Measurements from ENCODE around the gene DLL3. TPM values are rescaled to one million over a fixed set of nuclear protein-coding genes. Genes with fewer than 3 reads are reported as not detected.

DLL3 gene
- polyA plus RNA-seq, 2 donors, result 0.04 TPM; not detected in 1

DNA sequence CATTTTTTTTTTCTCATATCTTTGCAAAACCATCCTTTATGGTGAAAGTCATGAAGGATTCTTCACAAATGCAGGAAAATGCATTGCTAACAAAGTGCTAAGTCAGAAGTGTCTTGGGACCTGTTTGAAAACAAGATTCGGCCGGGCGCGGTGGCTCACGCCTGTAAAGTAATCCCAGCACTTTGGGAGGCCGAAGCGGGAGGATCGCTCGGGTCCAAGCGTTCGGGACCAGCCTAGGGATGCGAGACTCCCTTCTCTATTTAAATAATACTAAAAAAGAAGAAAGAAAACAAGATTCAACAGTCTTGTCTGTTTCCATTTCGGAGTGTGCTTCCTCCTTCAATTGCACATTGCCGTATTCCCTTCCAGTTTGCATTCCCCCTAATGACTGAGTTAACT, 33.1 kb downstream of the DLL3 start:
- H3K27ac ChIP-seq (ENCODE audit: low read depth in 2 of 2, low read length in 1 of 2), result peak overlapping the region; percentile 48 to 60
- peaks cover 2 to 4% of the 10 kb centered on the region in 2 donors for H3K4me1 ChIP-seq (ENCODE audit: control insufficient read depth in 2 of 2, insufficient read depth in 2 of 2, low read length in 1 of 2)
- WGBS, 2 donors, result 27 to 33% methylated on average over 14 of the region's 14 CpGs
- H3K4me3 ChIP-seq (ENCODE audit: low read depth in 1 of 2, low read length in 2 of 2), result peak overlapping the region; percentile 57 to 80
- H3K36me3 ChIP-seq (ENCODE audit: control insufficient read depth in 2 of 2, insufficient read depth in 2 of 2, low read length in 1 of 2), result no peaks in the 10 kb centered on the region
- no peaks in the 10 kb centered on the region for H3K27me3 ChIP-seq (ENCODE audit: control insufficient read depth in 1 of 2, insufficient read depth in 2 of 2, low read length in 2 of 2)
- no peaks in the 10 kb centered on the region for H3K9me3 ChIP-seq (ENCODE audit: control insufficient read depth in 2 of 2, insufficient read depth in 1 of 2, low read depth in 1 of 2, low read length in 1 of 2)

DNA sequence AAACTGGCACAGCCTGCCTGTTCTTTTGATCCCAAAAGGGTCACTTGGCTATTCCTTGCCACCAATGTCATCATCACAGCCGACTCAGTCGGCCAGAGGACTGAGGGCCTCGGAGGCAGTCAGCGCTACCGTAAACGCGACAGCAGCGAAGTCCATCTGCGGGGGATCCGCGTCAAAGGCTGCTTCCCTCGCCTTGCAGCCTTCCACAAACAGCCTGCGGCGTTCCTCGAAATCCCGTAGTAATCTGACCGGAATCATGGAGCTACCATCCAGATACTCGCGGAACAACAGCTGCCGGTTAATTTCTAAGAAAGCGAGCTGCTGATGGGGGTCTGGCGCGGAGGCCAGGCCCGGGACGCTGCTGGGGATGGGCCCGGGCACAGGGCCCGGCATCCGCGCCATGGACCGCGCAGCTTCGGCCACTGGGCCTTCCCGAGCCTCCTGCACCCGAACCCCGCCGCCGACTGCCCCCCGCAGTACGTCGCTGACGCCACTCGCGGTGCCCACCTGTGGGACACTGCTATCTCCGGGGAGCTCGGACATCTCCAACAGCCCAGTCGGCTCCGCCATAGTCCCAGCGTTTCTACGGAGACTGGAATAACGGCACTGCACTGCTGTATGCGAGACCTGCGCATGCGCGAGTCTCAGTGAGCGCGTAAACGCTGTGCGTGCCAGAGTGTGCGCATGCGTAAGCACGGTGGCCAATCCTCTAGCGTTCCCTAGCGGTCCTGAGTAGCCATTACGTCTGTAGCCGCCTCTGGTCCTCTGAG, 33.7 kb downstream of the DLL3 start, which contains the start of gene EID2B:
Gene EID2B, minus strand, starts transcription at position 620 of the 770 bp plus-strand sequence. Its CDS starts 50 bp downstream, at position 570.
- Histone ChIP-seq H3K4me3 (ENCODE audit: low read depth in 1 of 2, low read length in 2 of 2) (peak within 1 kb of the TSS; percentile 57 to 80), H3K36me3 (ENCODE audit: control insufficient read depth in 2 of 2, insufficient read depth in 2 of 2, low read length in 1 of 2) (no peaks in the 10 kb centered on the region), H3K9me3 (ENCODE audit: control insufficient read depth in 2 of 2, insufficient read depth in 1 of 2, low read depth in 1 of 2, low read length in 1 of 2) (no peaks in the 10 kb centered on the region), H3K27me3 (ENCODE audit: control insufficient read depth in 1 of 2, insufficient read depth in 2 of 2, low read length in 2 of 2) (no peaks in the 10 kb centered on the region), H3K27ac (ENCODE audit: low read depth in 2 of 2, low read length in 1 of 2) (peak within 1 kb of the TSS; percentile 48 to 60), H3K4me1 (ENCODE audit: control insufficient read depth in 2 of 2, insufficient read depth in 2 of 2, low read length in 1 of 2) (peaks cover 2 to 4% of the 10 kb centered on the region in 2 donors)
- WGBS, 2 donors, result 0% methylated on average over 63 to 65 of the region's 65 CpGs

DNA sequence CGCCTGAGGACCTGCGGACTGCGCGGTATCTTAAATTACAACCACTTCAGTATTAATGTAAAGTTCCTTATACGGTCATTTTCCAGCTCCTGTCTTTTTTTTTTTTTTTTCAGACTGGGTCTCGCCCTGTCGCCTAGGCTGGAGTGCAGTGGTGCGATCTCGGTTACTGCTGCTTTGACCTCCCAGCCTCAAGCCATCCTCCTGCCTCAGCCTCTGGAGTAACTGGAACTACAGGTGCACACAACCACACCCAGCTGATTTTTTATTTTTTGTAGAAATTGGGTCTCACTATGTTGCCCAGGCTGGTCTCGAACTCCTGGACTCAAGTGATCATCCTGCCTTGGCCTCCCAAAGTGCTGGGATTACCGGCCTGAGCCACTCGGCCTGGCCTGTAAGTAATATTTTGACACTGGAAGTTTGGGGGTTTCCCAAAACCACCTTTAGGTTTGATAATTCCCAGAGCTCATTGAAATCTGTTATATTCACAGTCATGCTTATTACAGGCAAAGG, 34.3 kb downstream of the DLL3 start:
- H3K36me3 ChIP-seq (ENCODE audit: control insufficient read depth in 2 of 2, insufficient read depth in 2 of 2, low read length in 1 of 2), result no peaks in the 10 kb centered on the region
- H3K27ac ChIP-seq (ENCODE audit: low read depth in 2 of 2, low read length in 1 of 2), result no peak overlapping the region
- H3K4me1 ChIP-seq (ENCODE audit: control insufficient read depth in 2 of 2, insufficient read depth in 2 of 2, low read length in 1 of 2), result peaks cover 2 to 4% of the 10 kb centered on the region in 2 donors
- H3K9me3 ChIP-seq (ENCODE audit: control insufficient read depth in 2 of 2, insufficient read depth in 1 of 2, low read depth in 1 of 2, low read length in 1 of 2), result no peaks in the 10 kb centered on the region
- H3K4me3 ChIP-seq (ENCODE audit: low read depth in 1 of 2, low read length in 2 of 2), result no peak overlapping the region
- 17 to 21% methylated on average over 12 of the region's 12 CpGs for WGBS, 2 donors
- no peaks in the 10 kb centered on the region for H3K27me3 ChIP-seq (ENCODE audit: control insufficient read depth in 1 of 2, insufficient read depth in 2 of 2, low read length in 2 of 2)

DNA sequence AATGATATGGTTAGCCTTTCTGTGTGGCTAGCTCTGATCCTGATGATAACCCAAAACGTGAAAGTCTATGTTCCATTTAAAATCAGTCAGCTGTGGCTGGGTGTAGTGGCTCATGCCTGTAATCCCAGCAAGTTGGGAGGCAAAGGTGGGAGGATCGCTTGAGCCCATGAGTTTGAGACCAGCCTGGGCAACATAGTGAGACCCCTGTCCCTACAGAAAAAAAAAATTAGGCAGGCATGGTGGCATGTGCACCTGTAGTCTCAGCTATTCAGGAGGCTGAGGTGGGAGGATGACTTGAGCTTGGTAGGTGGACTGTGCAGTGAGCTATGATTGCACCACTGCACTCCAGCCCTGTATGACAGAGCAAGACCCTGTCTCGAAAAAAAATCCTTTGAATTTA, 35.0 kb downstream of the DLL3 start:
- peaks cover 2 to 4% of the 10 kb centered on the region in 2 donors for H3K4me1 ChIP-seq (ENCODE audit: control insufficient read depth in 2 of 2, insufficient read depth in 2 of 2, low read length in 1 of 2)
- H3K36me3 ChIP-seq (ENCODE audit: control insufficient read depth in 2 of 2, insufficient read depth in 2 of 2, low read length in 1 of 2), result no peaks in the 10 kb centered on the region
- no peaks in the 10 kb centered on the region for H3K27me3 ChIP-seq (ENCODE audit: control insufficient read depth in 1 of 2, insufficient read depth in 2 of 2, low read length in 2 of 2)
- H3K9me3 ChIP-seq (ENCODE audit: control insufficient read depth in 2 of 2, insufficient read depth in 1 of 2, low read depth in 1 of 2, low read length in 1 of 2), result no peaks in the 10 kb centered on the region
- no peak overlapping the region for H3K27ac ChIP-seq (ENCODE audit: low read depth in 2 of 2, low read length in 1 of 2)
- 65 to 68% methylated on average over 3 of the region's 3 CpGs for WGBS, 2 donors
- no peak overlapping the region for H3K4me3 ChIP-seq (ENCODE audit: low read depth in 1 of 2, low read length in 2 of 2)

DNA sequence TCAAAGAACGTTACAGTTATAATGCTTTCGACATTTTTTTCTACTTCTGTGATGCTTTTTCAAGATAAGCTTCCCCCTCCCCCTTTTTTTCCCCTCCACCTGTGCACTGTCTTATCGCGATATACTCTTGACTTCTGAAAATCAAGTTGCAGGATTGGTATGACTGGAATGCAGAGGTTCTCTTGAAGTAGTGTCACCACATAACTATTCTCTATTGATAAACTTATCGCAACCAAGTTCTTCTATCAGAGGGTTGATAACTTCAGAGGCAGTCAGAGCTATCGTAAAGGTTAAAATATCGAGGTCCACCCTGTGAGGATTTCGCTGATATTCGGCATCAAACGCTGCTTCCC, 40.4 kb downstream of the DLL3 start:
- no peaks in the 10 kb centered on the region for H3K36me3 ChIP-seq (ENCODE audit: control insufficient read depth in 2 of 2, insufficient read depth in 2 of 2, low read length in 1 of 2)
- H3K4me1 ChIP-seq (ENCODE audit: control insufficient read depth in 2 of 2, insufficient read depth in 2 of 2, low read length in 1 of 2), result no peaks in the 10 kb centered on the region
- H3K27ac ChIP-seq (ENCODE audit: low read depth in 2 of 2, low read length in 1 of 2), result peak overlapping the region; percentile 94 to 98
- H3K9me3 ChIP-seq (ENCODE audit: control insufficient read depth in 2 of 2, insufficient read depth in 1 of 2, low read depth in 1 of 2, low read length in 1 of 2), result no peaks in the 10 kb centered on the region
- H3K27me3 ChIP-seq (ENCODE audit: control insufficient read depth in 1 of 2, insufficient read depth in 2 of 2, low read length in 2 of 2), result peaks cover 0 to under 1% of the 10 kb centered on the region in 2 donors
- H3K4me3 ChIP-seq (ENCODE audit: low read depth in 1 of 2, low read length in 2 of 2), result peak overlapping the region; percentile 84 to 94
- WGBS, 2 donors, result 1 to 4% methylated on average over 10 of the region's 10 CpGs

DNA sequence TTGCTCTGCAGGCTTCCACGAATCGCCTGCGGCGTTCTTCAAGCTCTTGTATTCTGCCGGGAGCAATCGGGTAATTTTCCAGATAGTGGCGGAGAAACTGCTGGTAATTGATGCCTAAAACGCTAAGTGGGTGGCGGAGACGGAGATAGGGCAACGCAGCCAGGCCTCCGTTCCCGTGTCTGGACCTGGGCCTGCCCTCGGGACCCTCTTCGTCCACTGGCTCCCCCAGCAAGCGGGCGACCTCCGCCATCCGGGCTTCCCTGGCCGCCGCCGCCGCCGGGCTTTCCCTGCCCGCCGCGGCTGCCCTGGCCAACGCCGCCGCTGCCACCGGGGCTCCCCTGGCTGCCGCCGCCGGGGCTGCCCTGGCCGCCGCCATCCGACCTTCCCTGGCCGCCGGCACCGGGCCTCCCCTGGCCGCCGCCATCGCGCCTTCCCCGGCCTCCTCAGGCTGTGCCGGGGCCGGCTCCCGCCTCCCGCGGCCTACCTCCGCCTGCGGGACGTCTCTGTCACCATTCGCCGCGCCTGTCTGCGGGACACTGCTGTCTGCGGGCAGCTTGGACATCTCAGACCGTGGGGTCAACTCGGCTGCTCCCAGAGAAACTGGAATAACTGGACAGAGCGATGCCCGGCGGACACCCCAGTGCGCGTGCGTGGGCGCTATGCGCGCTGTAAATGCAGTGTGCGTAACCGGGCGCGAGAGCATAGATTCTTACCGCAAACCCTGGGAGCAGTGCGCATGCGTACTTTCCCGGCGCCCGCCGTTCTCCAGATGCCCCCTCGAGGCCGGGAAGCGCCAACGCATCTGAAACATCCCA, 41.0 kb downstream of the DLL3 start, which contains the start of gene EID2:
Gene EID2, minus strand, starts transcription at position 644 of the 815 bp plus-strand sequence. Its CDS starts 82 bp downstream, at position 562.
- Histone ChIP-seq H3K27ac (ENCODE audit: low read depth in 2 of 2, low read length in 1 of 2) (peak within 1 kb of the TSS; percentile 94 to 98), H3K27me3 (ENCODE audit: control insufficient read depth in 1 of 2, insufficient read depth in 2 of 2, low read length in 2 of 2) (peaks cover 0 to 2% of the 10 kb centered on the region in 2 donors), H3K4me1 (ENCODE audit: control insufficient read depth in 2 of 2, insufficient read depth in 2 of 2, low read length in 1 of 2) (no peaks in the 10 kb centered on the region), H3K4me3 (ENCODE audit: low read depth in 1 of 2, low read length in 2 of 2) (peak within 1 kb of the TSS; percentile 84 to 94), H3K36me3 (ENCODE audit: control insufficient read depth in 2 of 2, insufficient read depth in 2 of 2, low read length in 1 of 2) (no peaks in the 10 kb centered on the region), H3K9me3 (ENCODE audit: control insufficient read depth in 2 of 2, insufficient read depth in 1 of 2, low read depth in 1 of 2, low read length in 1 of 2) (no peaks in the 10 kb centered on the region)
- WGBS, 2 donors, result 0% methylated on average over 84 of the region's 84 CpGs

DNA sequence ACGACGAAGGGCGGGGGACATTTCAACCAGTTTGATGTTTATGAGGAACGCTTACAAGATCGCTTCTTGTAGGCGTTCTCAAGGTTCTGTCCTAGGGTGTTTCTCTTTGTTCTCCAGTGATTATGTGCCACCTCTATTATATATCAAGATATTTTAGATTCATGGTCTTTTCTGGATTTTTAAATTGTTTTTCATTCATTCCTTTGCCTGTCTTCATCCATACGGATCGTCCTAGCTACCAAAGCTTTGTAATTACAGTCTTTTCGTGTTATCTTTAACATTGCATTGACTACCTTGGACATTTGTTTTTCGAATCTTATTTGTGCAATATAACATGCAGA, 41.6 kb downstream of the DLL3 start:
- no peaks in the 10 kb centered on the region for H3K36me3 ChIP-seq (ENCODE audit: control insufficient read depth in 2 of 2, insufficient read depth in 2 of 2, low read length in 1 of 2)
- H3K27ac ChIP-seq (ENCODE audit: low read depth in 2 of 2, low read length in 1 of 2), result no peak overlapping the region
- H3K4me3 ChIP-seq (ENCODE audit: low read depth in 1 of 2, low read length in 2 of 2), result peak overlapping the region; percentile 84 to 94
- 6 to 7% methylated on average over 10 of the region's 10 CpGs for WGBS, 2 donors
- H3K27me3 ChIP-seq (ENCODE audit: control insufficient read depth in 1 of 2, insufficient read depth in 2 of 2, low read length in 2 of 2), result peaks cover 0 to 2% of the 10 kb centered on the region in 2 donors
- H3K9me3 ChIP-seq (ENCODE audit: control insufficient read depth in 2 of 2, insufficient read depth in 1 of 2, low read depth in 1 of 2, low read length in 1 of 2), result no peaks in the 10 kb centered on the region
- no peaks in the 10 kb centered on the region for H3K4me1 ChIP-seq (ENCODE audit: control insufficient read depth in 2 of 2, insufficient read depth in 2 of 2, low read length in 1 of 2)

DNA sequence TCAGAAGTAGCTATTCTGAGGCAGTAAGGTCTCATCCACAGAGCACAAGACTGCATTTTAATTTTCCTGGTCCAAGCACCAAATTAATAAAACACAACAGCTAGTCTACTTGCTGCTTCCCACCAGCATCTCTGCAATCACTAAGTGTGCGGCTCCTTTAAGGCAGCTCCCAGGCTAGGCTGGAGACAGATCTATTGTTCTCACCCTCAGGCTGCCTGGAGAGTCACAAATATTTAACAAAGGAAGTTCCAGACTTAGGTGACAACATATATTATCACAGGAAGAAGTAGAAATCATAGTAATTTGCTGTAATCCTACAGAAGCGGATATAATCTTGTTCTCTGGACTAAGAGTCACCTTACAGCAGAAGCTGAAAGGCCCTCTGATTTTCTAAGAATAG, 43.5 kb downstream of the DLL3 start:
- WGBS, 2 donors, result 57 to 69% methylated on average over 2 of the region's 2 CpGs
- H3K27ac ChIP-seq (ENCODE audit: low read depth in 2 of 2, low read length in 1 of 2), result no peak overlapping the region
- H3K4me1 ChIP-seq (ENCODE audit: control insufficient read depth in 2 of 2, insufficient read depth in 2 of 2, low read length in 1 of 2), result no peaks in the 10 kb centered on the region
- H3K4me3 ChIP-seq (ENCODE audit: low read depth in 1 of 2, low read length in 2 of 2), result no peak overlapping the region
- H3K27me3 ChIP-seq (ENCODE audit: control insufficient read depth in 1 of 2, insufficient read depth in 2 of 2, low read length in 2 of 2), result peaks cover 0 to 2% of the 10 kb centered on the region in 2 donors
- no peaks in the 10 kb centered on the region for H3K9me3 ChIP-seq (ENCODE audit: control insufficient read depth in 2 of 2, insufficient read depth in 1 of 2, low read depth in 1 of 2, low read length in 1 of 2)
- no peaks in the 10 kb centered on the region for H3K36me3 ChIP-seq (ENCODE audit: control insufficient read depth in 2 of 2, insufficient read depth in 2 of 2, low read length in 1 of 2)

DNA sequence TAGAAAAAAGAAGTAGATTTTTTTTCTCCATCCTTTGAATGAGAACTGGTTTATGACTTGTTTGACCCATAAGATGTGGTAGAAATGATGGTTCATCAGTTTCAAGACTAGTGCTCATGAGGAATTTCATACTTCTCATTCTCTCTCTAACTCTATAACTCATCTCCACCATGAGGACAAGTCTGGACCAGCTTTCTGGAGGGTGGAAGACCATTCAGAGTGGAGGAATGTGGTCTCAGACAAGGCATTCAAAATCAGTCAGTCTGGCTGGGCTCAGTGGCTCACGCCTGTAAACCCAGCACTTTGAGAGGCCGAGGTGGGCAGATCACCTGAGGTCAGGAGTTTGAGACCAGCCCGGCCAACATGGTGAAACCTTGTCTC, 44.7 kb downstream of the DLL3 start:
- Histone ChIP-seq H3K9me3 (ENCODE audit: control insufficient read depth in 2 of 2, insufficient read depth in 1 of 2, low read depth in 1 of 2, low read length in 1 of 2) (no peaks in the 10 kb centered on the region), H3K4me3 (ENCODE audit: low read depth in 1 of 2, low read length in 2 of 2) (no peak overlapping the region), H3K36me3 (ENCODE audit: control insufficient read depth in 2 of 2, insufficient read depth in 2 of 2, low read length in 1 of 2) (no peaks in the 10 kb centered on the region), H3K4me1 (ENCODE audit: control insufficient read depth in 2 of 2, insufficient read depth in 2 of 2, low read length in 1 of 2) (no peaks in the 10 kb centered on the region), H3K27ac (ENCODE audit: low read depth in 2 of 2, low read length in 1 of 2) (no peak overlapping the region), H3K27me3 (ENCODE audit: control insufficient read depth in 1 of 2, insufficient read depth in 2 of 2, low read length in 2 of 2) (peaks cover 0 to 2% of the 10 kb centered on the region in 2 donors)
- WGBS, 2 donors, result 74 to 77% methylated on average over 3 of the region's 3 CpGs

Data from esophagus (tissue), 2 donors.